ENCODE results near the gene EPB41L2. TPM values are rescaled to one million over a fixed set of nuclear protein-coding genes. Genes with fewer than 3 reads are reported as not detected.

EPB41L2 gene
- total RNA-seq, 2 donors from 2014 or later, result 43.5 to 47.2 TPM

GRCh38 chr6:131015630-131016263, 47.3 kb downstream of the EPB41L2 start:
- DNase-seq (no peak), ATAC-seq (peak; percentile 24)
- H3K27ac ChIP-seq, result no peak overlapping the region

GRCh38 chr6:131015025-131015591, 47.9 kb downstream of the EPB41L2 start:
- ATAC-seq (no peak), DNase-seq (no peak)
- TF ChIP-seq, protein P1, sequence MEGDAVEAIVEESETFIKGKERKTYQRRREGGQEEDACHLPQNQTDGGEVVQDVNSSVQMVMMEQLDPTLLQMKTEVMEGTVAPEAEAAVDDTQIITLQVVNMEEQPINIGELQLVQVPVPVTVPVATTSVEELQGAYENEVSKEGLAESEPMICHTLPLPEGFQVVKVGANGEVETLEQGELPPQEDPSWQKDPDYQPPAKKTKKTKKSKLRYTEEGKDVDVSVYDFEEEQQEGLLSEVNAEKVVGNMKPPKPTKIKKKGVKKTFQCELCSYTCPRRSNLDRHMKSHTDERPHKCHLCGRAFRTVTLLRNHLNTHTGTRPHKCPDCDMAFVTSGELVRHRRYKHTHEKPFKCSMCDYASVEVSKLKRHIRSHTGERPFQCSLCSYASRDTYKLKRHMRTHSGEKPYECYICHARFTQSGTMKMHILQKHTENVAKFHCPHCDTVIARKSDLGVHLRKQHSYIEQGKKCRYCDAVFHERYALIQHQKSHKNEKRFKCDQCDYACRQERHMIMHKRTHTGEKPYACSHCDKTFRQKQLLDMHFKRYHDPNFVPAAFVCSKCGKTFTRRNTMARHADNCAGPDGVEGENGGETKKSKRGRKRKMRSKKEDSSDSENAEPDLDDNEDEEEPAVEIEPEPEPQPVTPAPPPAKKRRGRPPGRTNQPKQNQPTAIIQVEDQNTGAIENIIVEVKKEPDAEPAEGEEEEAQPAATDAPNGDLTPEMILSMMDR (IDR thresholded peaks at IDR 0.05), result no peak
- TF ChIP-seq POLR2A (IDR thresholded peaks at IDR 0.05), result no peak
- Histone ChIP-seq H3K4me3 (no peak overlapping the region), H3K27me3 (no peaks in the 10 kb centered on the region), H3K27ac (no peak overlapping the region), H3K4me1 (peaks cover 28% of the 10 kb centered on the region), H3K36me3 (replicated peaks in 1 of 2; ENCODE audit: insufficient read depth in 1 of 2, low read depth in 2 of 2) (no peaks in the 10 kb centered on the region), H3K9me3 (no peaks in the 10 kb centered on the region)
- intact Hi-C loops (cut with DNase I), result no loop called here
- WGBS, 2 donors, result 14 to 16% methylated on average over 4 of the region's 4 CpGs

More at GRCh38 chr6:131015630-131016263, 47.3 kb downstream of the EPB41L2 start:
- WGBS, 2 donors, result 35 to 41% methylated on average over 3 of the region's 3 CpGs
- intact Hi-C loops (cut with DNase I), result no loop called here
- TF ChIP-seq POLR2A (IDR thresholded peaks at IDR 0.05), result no peak
- TF ChIP-seq, protein P1 (IDR thresholded peaks at IDR 0.05), result no peak
- Histone ChIP-seq H3K4me1 (peaks cover 28% of the 10 kb centered on the region), H3K9me3 (no peaks in the 10 kb centered on the region), H3K36me3 (replicated peaks in 1 of 2; ENCODE audit: insufficient read depth in 1 of 2, low read depth in 2 of 2) (no peaks in the 10 kb centered on the region), H3K27me3 (no peaks in the 10 kb centered on the region), H3K4me3 (no peak overlapping the region)

DNA sequence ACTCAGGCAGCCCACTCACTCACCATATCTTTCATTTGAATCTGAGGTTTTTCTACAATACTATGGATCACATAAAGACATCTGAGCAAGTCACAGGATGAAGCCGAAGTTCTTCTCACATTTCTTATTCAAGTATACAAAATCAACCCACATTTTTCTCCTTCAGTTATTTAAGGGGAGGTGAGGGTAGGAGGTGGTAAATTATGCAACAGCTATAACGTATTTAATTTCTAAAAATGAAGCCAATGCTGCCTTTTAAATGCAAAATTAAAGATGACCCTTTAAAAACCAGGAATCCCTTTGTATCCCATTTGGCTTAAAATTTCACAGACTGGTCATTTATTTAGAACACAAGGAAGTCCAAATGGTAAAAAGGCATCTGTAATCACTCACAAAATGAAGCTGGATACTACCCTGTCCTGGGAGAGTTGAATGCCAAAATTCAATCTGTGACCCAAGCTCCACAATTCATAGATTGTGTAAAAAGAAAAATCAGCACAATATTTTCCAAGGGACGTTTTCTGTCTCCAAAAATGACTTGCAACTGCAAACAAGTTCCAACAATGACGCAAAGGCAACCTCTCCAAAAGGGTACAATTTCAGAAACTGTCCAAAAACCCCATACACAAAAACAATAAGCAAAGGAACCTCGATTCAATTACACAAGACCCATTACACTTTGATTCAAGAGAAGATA, 48.8 kb downstream of the EPB41L2 start:
- no peak for TF ChIP-seq POLR2A (IDR thresholded peaks at IDR 0.05)
- TF ChIP-seq, protein P1 (IDR thresholded peaks at IDR 0.05), result no peak
- ATAC-seq (no peak), DNase-seq (no peak)
- H3K36me3 ChIP-seq (replicated peaks in 1 of 2; ENCODE audit: insufficient read depth in 1 of 2, low read depth in 2 of 2), result no peaks in the 10 kb centered on the region
- intact Hi-C loops (cut with DNase I), result no loop called here
- WGBS, 2 donors, result 43 to 58% methylated on average over 5 of the region's 5 CpGs
- no peaks in the 10 kb centered on the region for H3K9me3 ChIP-seq
- no peaks in the 10 kb centered on the region for H3K27me3 ChIP-seq
- H3K27ac ChIP-seq, result peak overlapping the region in 1 of 4 donors; percentile 44
- H3K4me3 ChIP-seq, result no peak overlapping the region
- H3K4me1 ChIP-seq, result peaks cover 28% of the 10 kb centered on the region

DNA sequence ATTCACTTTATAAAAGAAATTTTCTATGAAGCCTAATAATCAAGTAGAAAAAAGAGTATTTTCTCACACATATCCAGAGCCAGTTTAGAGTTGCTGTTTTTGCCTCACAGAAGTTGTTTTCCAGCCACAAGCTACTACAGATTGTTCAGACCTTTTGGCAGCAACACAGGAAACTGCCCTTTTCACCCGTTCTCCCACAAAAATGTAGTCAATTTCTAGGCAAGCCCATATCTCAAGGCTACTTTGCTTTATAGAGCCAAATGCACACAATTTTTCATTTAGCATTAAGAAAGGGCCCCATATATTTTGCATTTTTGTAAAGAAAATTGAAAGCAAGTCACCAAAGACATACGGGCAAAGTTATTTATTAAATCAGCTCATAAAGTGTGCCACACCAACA, 49.5 kb downstream of the EPB41L2 start:
- TF ChIP-seq, protein P1 (IDR thresholded peaks at IDR 0.05), result no peak
- TF ChIP-seq POLR2A (IDR thresholded peaks at IDR 0.05), result no peak
- H3K27me3 ChIP-seq, result no peaks in the 10 kb centered on the region
- H3K4me3 ChIP-seq, result no peak overlapping the region
- DNase-seq, result peak in 1 of 4 donors; percentile 12
- H3K9me3 ChIP-seq, result peaks cover 0 to under 1% (median 0%) of the 10 kb centered on the region in 3 donors
- no peak for ATAC-seq
- intact Hi-C loops (cut with DNase I), result no loop called here
- peaks cover 28% of the 10 kb centered on the region for H3K4me1 ChIP-seq
- 15 to 25% methylated on average over 2 of the region's 2 CpGs for WGBS, 2 donors
- H3K36me3 ChIP-seq (replicated peaks in 1 of 2; ENCODE audit: insufficient read depth in 1 of 2, low read depth in 2 of 2), result no peaks in the 10 kb centered on the region
- H3K27ac ChIP-seq, result peak overlapping the region in 1 of 4 donors; percentile 44

Measured in body of pancreas (tissue), 4 donors.